ENCODE data around the gene NFASC. TPM values are rescaled to one million over a fixed set of nuclear protein-coding genes. Genes with fewer than 3 reads are reported as not detected.
A peak's percentile ranks its signal among the peaks of the same experiment; 100 is the strongest.

The NFASC gene
- total and polyA plus RNA-seq, 12 donors = 1.9 to 24.1 (median 9.2) TPM

DNA sequence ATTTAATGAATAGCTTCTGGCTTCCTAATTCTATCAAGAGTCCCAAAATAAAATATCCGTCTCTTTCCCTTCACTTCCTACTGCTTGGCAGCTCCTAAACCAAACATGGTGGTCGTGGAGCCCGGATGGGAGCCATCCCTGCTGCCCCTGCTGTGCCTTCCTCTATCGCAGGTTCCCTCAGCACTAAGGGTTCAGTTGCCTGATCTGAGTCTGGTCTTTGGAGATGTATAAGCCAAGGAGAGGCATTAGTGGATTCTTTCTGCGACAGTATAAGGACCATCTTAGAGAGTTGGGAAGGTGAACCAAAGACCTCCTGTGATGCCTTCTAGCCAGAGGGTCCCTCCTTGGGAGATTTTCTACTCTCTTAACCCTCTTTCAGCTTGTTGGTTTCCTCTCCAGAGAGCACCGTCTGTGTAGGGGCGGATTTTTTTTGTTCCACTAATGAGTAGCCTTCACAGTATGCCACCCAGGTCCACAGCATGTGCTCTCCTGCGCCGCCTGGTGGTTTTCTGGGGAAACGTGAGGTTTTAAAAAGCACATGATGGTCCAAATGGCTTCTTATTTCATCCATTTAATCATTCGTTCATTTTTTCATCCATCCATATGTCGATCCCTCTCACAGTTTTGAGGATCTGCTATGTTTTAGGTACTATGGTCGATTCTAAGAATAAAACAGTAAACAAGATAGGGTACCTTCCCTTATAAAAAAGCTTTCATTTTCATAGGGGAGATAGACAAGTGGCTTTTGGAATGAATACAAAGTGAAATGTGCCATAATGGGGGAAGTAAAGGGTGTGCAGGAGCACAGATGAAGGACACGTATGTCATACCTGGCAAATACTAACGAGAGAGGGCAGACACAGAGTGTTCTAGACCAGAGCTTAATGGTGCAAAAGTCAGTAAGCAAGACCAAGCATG is 71.0 kb downstream of the NFASC start:
- ATAC-seq = peak; percentile 63 to 84 (median 80)
- TF ChIP-seq, protein P1, sequence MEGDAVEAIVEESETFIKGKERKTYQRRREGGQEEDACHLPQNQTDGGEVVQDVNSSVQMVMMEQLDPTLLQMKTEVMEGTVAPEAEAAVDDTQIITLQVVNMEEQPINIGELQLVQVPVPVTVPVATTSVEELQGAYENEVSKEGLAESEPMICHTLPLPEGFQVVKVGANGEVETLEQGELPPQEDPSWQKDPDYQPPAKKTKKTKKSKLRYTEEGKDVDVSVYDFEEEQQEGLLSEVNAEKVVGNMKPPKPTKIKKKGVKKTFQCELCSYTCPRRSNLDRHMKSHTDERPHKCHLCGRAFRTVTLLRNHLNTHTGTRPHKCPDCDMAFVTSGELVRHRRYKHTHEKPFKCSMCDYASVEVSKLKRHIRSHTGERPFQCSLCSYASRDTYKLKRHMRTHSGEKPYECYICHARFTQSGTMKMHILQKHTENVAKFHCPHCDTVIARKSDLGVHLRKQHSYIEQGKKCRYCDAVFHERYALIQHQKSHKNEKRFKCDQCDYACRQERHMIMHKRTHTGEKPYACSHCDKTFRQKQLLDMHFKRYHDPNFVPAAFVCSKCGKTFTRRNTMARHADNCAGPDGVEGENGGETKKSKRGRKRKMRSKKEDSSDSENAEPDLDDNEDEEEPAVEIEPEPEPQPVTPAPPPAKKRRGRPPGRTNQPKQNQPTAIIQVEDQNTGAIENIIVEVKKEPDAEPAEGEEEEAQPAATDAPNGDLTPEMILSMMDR (IDR thresholded peaks at IDR 0.05) = peak; percentile 80 to 95 (median 88)
- H3K4me3 ChIP-seq = no peak overlapping the region
- intact Hi-C loops (cut with DNase I) = loop anchor here (1.0 to 10.0 kb wide), 11 partner anchors 54 to 377 kb away; partner anchors contain the start of gene NFASC (in 1 of the 10)
- H3K36me3 ChIP-seq = peaks cover 0 to 4% (median 0%) of the 10 kb centered on the region in 9 donors
- peaks cover 0 to 8% (median 0%) of the 10 kb centered on the region in 9 donors for H3K4me1 ChIP-seq
- peak; percentile 60 to 72 for DNase-seq
- no peak overlapping the region for H3K27ac ChIP-seq
- 27 to 28% methylated on average over 15 of the region's 15 CpGs for WGBS, 2 donors
- H3K27me3 ChIP-seq = peaks cover 0 to 3% (median 0%) of the 10 kb centered on the region in 7 donors
- no peaks in the 10 kb centered on the region for H3K9me3 ChIP-seq

DNA sequence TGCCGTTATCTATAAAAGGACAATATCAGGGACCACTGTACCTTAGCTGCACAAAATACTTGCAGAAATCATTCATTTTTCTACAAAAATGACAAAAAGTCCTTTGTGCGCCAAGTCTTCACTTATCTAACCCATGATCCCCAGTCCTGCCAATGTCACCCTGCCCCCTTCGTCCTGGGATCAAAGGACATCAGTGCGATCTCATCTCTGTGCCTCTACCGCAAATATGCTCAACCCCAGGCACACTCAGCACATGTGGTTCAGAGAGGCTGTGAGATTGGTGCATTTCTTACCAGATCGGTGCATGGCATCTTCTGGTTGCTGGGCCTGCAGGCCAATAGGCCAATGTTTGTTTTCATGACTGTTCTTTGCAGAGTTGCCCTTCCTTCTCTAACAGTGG is 72.8 kb downstream of the NFASC start:
- intact Hi-C loops (cut with DNase I) = loop anchor here in 8 of 10 donors (5.0 to 10.0 kb wide), 6 partner anchors 56 to 379 kb away; partner anchors contain the start of gene NFASC (in 1 of the 8)
- peaks cover 0 to 8% (median 0%) of the 10 kb centered on the region in 9 donors for H3K4me1 ChIP-seq
- ATAC-seq (no peak), DNase-seq (no peak)
- WGBS, 2 donors = 80 to 94% methylated on average over 6 of the region's 6 CpGs
- H3K27me3 ChIP-seq = peaks cover 0 to 3% (median 0%) of the 10 kb centered on the region in 7 donors
- no peak overlapping the region for H3K4me3 ChIP-seq
- no peaks in the 10 kb centered on the region for H3K9me3 ChIP-seq
- TF ChIP-seq, protein P1 (IDR thresholded peaks at IDR 0.05) = no peak
- H3K27ac ChIP-seq = no peak overlapping the region
- H3K36me3 ChIP-seq = peaks cover 0 to 4% (median 0%) of the 10 kb centered on the region in 9 donors

DNA sequence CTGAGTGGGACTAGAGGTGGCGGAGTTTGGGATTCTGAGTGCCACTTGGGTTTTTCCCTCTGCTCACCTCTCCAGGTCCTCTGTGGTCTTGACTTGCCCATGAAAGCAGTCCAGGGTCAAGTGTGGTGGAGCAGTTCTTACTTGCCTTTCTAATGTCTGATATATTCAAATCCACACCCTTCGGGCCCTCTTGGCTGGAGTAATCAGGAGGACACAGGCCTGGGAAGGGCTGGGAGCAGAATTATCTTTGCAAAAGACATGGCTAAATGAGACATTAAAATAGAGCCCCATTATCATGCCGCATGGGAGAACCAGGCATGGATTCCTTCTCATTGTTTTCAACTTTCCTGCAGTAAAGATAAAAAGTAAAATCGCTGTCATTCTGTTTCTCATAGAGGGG is 74.0 kb downstream of the NFASC start:
- intact Hi-C loops (cut with DNase I) = loop anchor here in 8 of 10 donors (5.0 to 10.0 kb wide), 6 partner anchors 57 to 380 kb away; partner anchors contain the start of gene NFASC (in 1 of the 8)
- Histone ChIP-seq H3K4me3 (no peak overlapping the region), H3K4me1 (peaks cover 0 to 8% (median 0%) of the 10 kb centered on the region in 9 donors), H3K36me3 (peaks cover 0 to 4% (median 0%) of the 10 kb centered on the region in 9 donors), H3K27me3 (peaks cover 0 to 4% (median 0%) of the 10 kb centered on the region in 7 donors), H3K27ac (no peak overlapping the region), H3K9me3 (no peaks in the 10 kb centered on the region)
- 90 to 92% methylated on average over 4 of the region's 4 CpGs for WGBS, 2 donors
- TF ChIP-seq, protein P1 (IDR thresholded peaks at IDR 0.05) = no peak
- DNase-seq (no peak), ATAC-seq (no peak)

DNA sequence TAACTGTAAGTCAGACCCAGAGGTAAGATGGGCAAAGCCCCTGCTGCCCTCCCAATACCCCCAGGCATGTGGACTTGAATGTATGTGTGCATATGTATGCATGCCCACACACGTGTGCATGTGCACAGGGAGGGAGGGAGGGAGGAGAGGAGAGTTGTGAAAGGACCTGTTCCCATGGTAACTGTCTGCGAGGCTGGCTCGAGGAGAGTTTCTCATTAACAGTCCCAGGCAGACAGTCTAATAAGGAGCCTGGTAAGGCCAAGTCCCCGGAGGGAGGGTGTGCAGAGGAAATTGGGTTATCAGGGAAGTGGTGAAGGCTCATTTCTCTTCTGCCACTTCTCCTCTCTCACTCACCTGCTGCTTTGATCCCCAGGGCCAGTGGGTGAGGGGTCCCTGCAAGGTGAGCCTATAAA is 74.9 kb downstream of the NFASC start:
- Histone ChIP-seq H3K4me3 (no peak overlapping the region), H3K27ac (no peak overlapping the region), H3K36me3 (peaks cover 0 to 4% (median 0%) of the 10 kb centered on the region in 9 donors), H3K27me3 (peaks cover 0 to 13% (median 0%) of the 10 kb centered on the region in 7 donors), H3K9me3 (no peaks in the 10 kb centered on the region), H3K4me1 (peaks cover 0 to 8% (median 0%) of the 10 kb centered on the region in 9 donors)
- intact Hi-C loops (cut with DNase I) = loop anchor here in 6 of 10 donors (10.0 kb wide), 2 partner anchors 371 to 381 kb away; no protein-coding TSS in a partner anchor
- TF ChIP-seq, protein P1 (IDR thresholded peaks at IDR 0.05) = no peak
- no peak for ATAC-seq
- WGBS, 2 donors = 34 to 39% methylated on average over 4 of the region's 4 CpGs
- no peak for DNase-seq
